ENCODE results near the gene APOF. TPM values are rescaled to one million over a fixed set of nuclear protein-coding genes. Genes with fewer than 3 reads are reported as not detected.

Gene APOF
- total and polyA plus RNA-seq, 2 of the 8 experiments (the other 6 are each of a cell fraction or from before 2014, with no cell fraction given), result not detected

DNA sequence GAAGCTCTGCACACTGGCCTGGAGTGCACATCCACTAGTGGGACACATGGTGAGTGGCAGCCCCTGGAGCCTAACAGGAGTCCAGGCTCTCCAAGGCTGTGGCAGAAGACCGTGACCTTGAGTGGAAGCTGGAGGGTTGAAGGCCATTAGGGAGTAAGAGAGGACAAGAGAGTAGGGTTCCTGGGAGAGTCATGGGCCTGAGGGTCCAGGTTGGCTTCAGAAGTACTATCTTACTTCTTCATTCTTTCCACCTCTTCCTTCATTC is 23.6 kb downstream of the APOF start:
- FAIRE-seq, result no peak
- no peaks in the 10 kb centered on the region for H3K27me3 ChIP-seq (replicated peaks in 1 of 4; ENCODE audit: control insufficient read depth in 3 of 4, extremely low read depth in 1 of 4, insufficient read depth in 3 of 4, low read length in 3 of 4)

More for the DNA sequence above, 23.6 kb downstream of the APOF start:
- ChIA-PET POLR2A (ENCODE audit: partially characterized antibody) (interaction anchor here (0.7 to 7.2 kb wide), 14 partner anchors 8 to 181 kb away, joined by 3 to 55 read pairs (median 4); partner anchors contain the start of genes CNPY2, MYL6, RNF41 and STAT2), CTCF (ENCODE audit: partially characterized antibody) (interaction anchor here (1.5 to 2.9 kb wide), 3 partner anchors 10 to 130 kb away, joined by 3 to 13 read pairs (median 7); partner anchors contain the start of gene SPRYD4)
- H2BK120ac ChIP-seq (replicated peaks; ENCODE audit: low read depth, low read length), result no peak overlapping the region
- H3K4ac ChIP-seq (replicated peaks; ENCODE audit: insufficient read length, low read depth, low read length), result no peak overlapping the region
- H3K4me3 ChIP-seq (ENCODE audit: extremely low read depth in 1 of 4, insufficient read depth in 2 of 4, low read depth in 3 of 4, low read length in 4 of 4), result peak overlapping the region in 2 of 4 experiments; percentile 17 to 29; a peak in 4 of 8 replicates
- no peaks in the 10 kb centered on the region for H3K9me3 ChIP-seq (ENCODE audit: insufficient read depth in 2 of 2, low read depth in 1 of 2, low read length in 1 of 2)
- H2BK5ac ChIP-seq (ENCODE audit: low read depth, low read length), result peak overlapping the region; percentile 79; the same call in 1 of the 2 replicates
- H3K4me2 ChIP-seq (ENCODE audit: insufficient read depth in 1 of 2, low read depth in 2 of 2, low read length in 2 of 2), result peak overlapping the region; percentile 52 to 59
- H4K91ac ChIP-seq (replicated peaks; ENCODE audit: insufficient read length, low read length), result peak overlapping the region; percentile 88
- WGBS, 2 experiments (ENCODE audit: extremely low coverage in 1 of 2, insufficient coverage in 1 of 2, insufficient read length in 1 of 2, insufficient replicate concordance in 2 of 2, low coverage in 1 of 2, low lambda C conversion rate in 2 of 2, missing lambda C conversion rate in 1 of 2), result 90% methylated on average over 1 of the region's 1 CpG; no CpG with 5 or more reads in 1 of the 2 experiments
- peaks cover 0 to 10% (median 8%) of the 10 kb centered on the region in 4 experiments; a peak in 5 of 8 replicates for H3K36me3 ChIP-seq (ENCODE audit: control insufficient read depth in 2 of 4, insufficient read depth in 4 of 4, low read length in 3 of 4)
- 0 out of 2 replicates have a peak overlapping the region, but pooled peaks have one; percentile 37 for H4K8ac ChIP-seq (ENCODE audit: extremely low read depth, insufficient read depth, low read length)
- H3K56ac ChIP-seq (replicated peaks; ENCODE audit: insufficient read length, low read depth, low read length), result no peak overlapping the region
- peak overlapping the region; percentile 77 for H2BK20ac ChIP-seq (ENCODE audit: low read length)
- H3K18ac ChIP-seq (ENCODE audit: extremely low read depth, low read length), result peak overlapping the region; percentile 72; the same call in 1 of the 2 replicates
- peak overlapping the region; percentile 34; the same call in 1 of the 2 replicates for H2BK15ac ChIP-seq (ENCODE audit: low read length)
- H4K20me1 ChIP-seq (replicated peaks in 1 of 2; ENCODE audit: control insufficient read depth in 1 of 2, insufficient read depth in 2 of 2, low read length in 2 of 2), result no peaks in the 10 kb centered on the region
- H3K79me2 ChIP-seq (ENCODE audit: control insufficient read depth in 1 of 2, insufficient read depth in 2 of 2, low read length in 2 of 2), result no peaks in the 10 kb centered on the region
- TF ChIP-seq SIX5 (IDR thresholded peaks at IDR 0.05; ENCODE audit: low read depth, low read length), result no peak
- no peak for TF ChIP-seq CHD2 (IDR thresholded peaks at IDR 0.05; ENCODE audit: low read length)
- TF ChIP-seq SP2 (IDR thresholded peaks at IDR 0.05; ENCODE audit: low read length), result no peak
- TF ChIP-seq, protein P1, sequence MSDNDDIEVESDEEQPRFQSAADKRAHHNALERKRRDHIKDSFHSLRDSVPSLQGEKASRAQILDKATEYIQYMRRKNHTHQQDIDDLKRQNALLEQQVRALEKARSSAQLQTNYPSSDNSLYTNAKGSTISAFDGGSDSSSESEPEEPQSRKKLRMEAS (IDR thresholded peaks at IDR 0.05), result no peak
- no peak for TF ChIP-seq POLR2A (IDR thresholded peaks at IDR 0.05; ENCODE audit: control extremely low read depth in 1 of 2, low read depth in 2 of 2, low read length in 2 of 2)
- no peak for TF ChIP-seq SIRT6 (IDR thresholded peaks at IDR 0.05; ENCODE audit: low read length)
- TF ChIP-seq KDM1A (IDR thresholded peaks at IDR 0.05; ENCODE audit: borderline replicate concordance, low read length), result no peak
- no peak for TF ChIP-seq KDM4A (IDR thresholded peaks at IDR 0.05; ENCODE audit: low read depth, low read length, severe bottlenecking)
- TF ChIP-seq BRCA1 (IDR thresholded peaks at IDR 0.05; ENCODE audit: low read depth, low read length), result no peak
- no peak for TF ChIP-seq GABPA (IDR thresholded peaks at IDR 0.05; ENCODE audit: borderline replicate concordance, insufficient read depth, low read length)
- no peak for TF ChIP-seq TBP (IDR thresholded peaks at IDR 0.05; ENCODE audit: low read depth, low read length)
- no peak for TF ChIP-seq POU5F1 (IDR thresholded peaks at IDR 0.05; ENCODE audit: low read depth, low read length)
- H3K79me1 ChIP-seq (ENCODE audit: low read depth, low read length), result no peaks in the 10 kb centered on the region
- H3K14ac ChIP-seq (ENCODE audit: insufficient read length), result peak overlapping the region; percentile 8
- no peak overlapping the region; the same call in 1 of the 2 replicates for H3K27ac ChIP-seq (ENCODE audit: low read depth, low read length)
- no peak overlapping the region for H3K23ac ChIP-seq (ENCODE audit: insufficient read length)
- no peak overlapping the region for H2AFZ ChIP-seq (ENCODE audit: low read length)
- peak overlapping the region; percentile 96 for H2BK12ac ChIP-seq (ENCODE audit: low read depth, low read length)
- H3K4me1 ChIP-seq (replicated peaks in 1 of 4; ENCODE audit: control insufficient read depth in 3 of 4, insufficient read depth in 4 of 4, low read length in 3 of 4), result peaks cover 9 to 18% (median 13%) of the 10 kb centered on the region in 4 experiments
- no peak for DNase-seq (ENCODE audit: low read depth in 1 of 2, low spot score in 2 of 2)
- H3K23me2 ChIP-seq (ENCODE audit: low read depth, low read length), result no peaks in the 10 kb centered on the region
- no peak overlapping the region; the same call in 1 of the 2 replicates for H2AK5ac ChIP-seq (ENCODE audit: low read depth, low read length)
- no peak overlapping the region for H4K5ac ChIP-seq (ENCODE audit: insufficient read length, low read depth, low read length)
- peak overlapping the region in 2 of 4 experiments; percentile 22 to 42; a peak in 4 of 7 replicates for H3K9ac ChIP-seq (replicated peaks in 1 of 4; ENCODE audit: extremely low read depth in 1 of 4, low read depth in 3 of 4, low read length in 3 of 4)
